Measurements from ENCODE around the gene ANKS6. TPM values are rescaled to one million over a fixed set of nuclear protein-coding genes. Genes with fewer than 3 reads are reported as not detected.

ANKS6 gene
- total and polyA plus RNA-seq, 8 donors, result 10.7 to 75.0 (median 19.5) TPM

GRCh38 chr9:98755006-98755618, 41.2 kb downstream of the ANKS6 start:
- intact Hi-C loops (cut with DNase I; ENCODE audit: low total_unique reads), result no loop called here
- DNase-seq, result no peak
- Histone ChIP-seq H3K9me3 (peaks cover 0 to 8% (median 0%) of the 10 kb centered on the region in 4 donors), H3K36me3 (peaks cover 27 to 97% (median 91%) of the 10 kb centered on the region in 4 donors), H3K4me1 (no peaks in the 10 kb centered on the region), H3K27me3 (no peaks in the 10 kb centered on the region), H3K4me3 (no peak overlapping the region), H3K27ac (no peak overlapping the region)
- TF ChIP-seq EP300 (IDR thresholded peaks at IDR 0.05) (no peak), POLR2A (IDR thresholded peaks at IDR 0.05) (no peak), CTCF (IDR thresholded peaks at IDR 0.05) (no peak)
- 90 to 95% (median 92%) methylated on average over 6 of the region's 6 CpGs for WGBS, 5 donors

- WGBS, 5 donors, result 80 to 93% (median 88%) methylated on average over 2 of the region's 2 CpGs
- no peak overlapping the region for H3K4me3 ChIP-seq
- TF ChIP-seq POLR2A (IDR thresholded peaks at IDR 0.05), result no peak
- TF ChIP-seq EP300 (IDR thresholded peaks at IDR 0.05), result no peak
- TF ChIP-seq POLR2AphosphoS5 (IDR thresholded peaks at IDR 0.05), result no peak
- TF ChIP-seq CTCF (IDR thresholded peaks at IDR 0.05), result no peak
- H3K27me3 ChIP-seq, result no peaks in the 10 kb centered on the region
- intact Hi-C loops (cut with DNase I; ENCODE audit: low total_unique reads), result no loop called here
- H3K27ac ChIP-seq, result no peak overlapping the region
- no peak for DNase-seq
- H3K9me3 ChIP-seq, result no peaks in the 10 kb centered on the region
- no peaks in the 10 kb centered on the region for H3K4me1 ChIP-seq
- H3K36me3 ChIP-seq, result peaks cover 32 to 100% (median 93%) of the 10 kb centered on the region in 4 donors
Measured at GRCh38 chr9:98751210-98751609, 45.1 kb downstream of the ANKS6 start.

GRCh38 chr9:98750364-98751060, 45.8 kb downstream of the ANKS6 start:
- Histone ChIP-seq H3K4me3 (no peak overlapping the region), H3K27ac (no peak overlapping the region), H3K4me1 (no peaks in the 10 kb centered on the region), H3K27me3 (no peaks in the 10 kb centered on the region), H3K36me3 (peaks cover 25 to 100% (median 93%) of the 10 kb centered on the region in 4 donors), H3K9me3 (no peaks in the 10 kb centered on the region)
- 82 to 92% (median 91%) methylated on average over 5 of the region's 5 CpGs for WGBS, 5 donors
- intact Hi-C loops (cut with DNase I; ENCODE audit: low total_unique reads), result no loop called here
- TF ChIP-seq EP300 (IDR thresholded peaks at IDR 0.05) (no peak), CTCF (IDR thresholded peaks at IDR 0.05) (no peak), POLR2AphosphoS5 (IDR thresholded peaks at IDR 0.05) (no peak), POLR2A (IDR thresholded peaks at IDR 0.05) (no peak)
- DNase-seq, result no peak

- intact Hi-C loops (cut with DNase I; ENCODE audit: low total_unique reads), result no loop called here
- Histone ChIP-seq H3K27me3 (no peaks in the 10 kb centered on the region), H3K27ac (no peak overlapping the region), H3K36me3 (peaks cover 14 to 99% (median 93%) of the 10 kb centered on the region in 4 donors), H3K4me1 (no peaks in the 10 kb centered on the region), H3K4me3 (no peak overlapping the region), H3K9me3 (no peaks in the 10 kb centered on the region)
- TF ChIP-seq POLR2A (IDR thresholded peaks at IDR 0.05) (no peak), POLR2AphosphoS5 (IDR thresholded peaks at IDR 0.05) (no peak), CTCF (IDR thresholded peaks at IDR 0.05) (no peak), EP300 (IDR thresholded peaks at IDR 0.05) (no peak)
- 91 to 96% (median 94%) methylated on average over 5 of the region's 5 CpGs for WGBS, 5 donors
- no peak for DNase-seq
Measured at GRCh38 chr9:98747476-98747875, 48.9 kb downstream of the ANKS6 start.

Data from stomach (tissue), 9 donors.